ENCODE data around the gene ADPRH. TPM values are rescaled to one million over a fixed set of nuclear protein-coding genes. Genes with fewer than 3 reads are reported as not detected.
"Not testable (repeated sequence)": the region's sequence is repeated elsewhere in the genome, so short reads cannot be mapped to it uniquely, and the experiment has no call there.

The ADPRH gene
- 6.5 and 11.7 TPM in 2 replicates for total RNA-seq

GRCh38 chr3:119579366-119580066 lies at the start of gene ADPRH:
TSS of gene ADPRH (plus strand) at chr3:119579492. CDS start at chr3:119582170, 2,678 bp downstream.
- peak; percentile 73 to 80 for DNase-seq (ENCODE audit: low read depth in 2 of 2)

DNA sequence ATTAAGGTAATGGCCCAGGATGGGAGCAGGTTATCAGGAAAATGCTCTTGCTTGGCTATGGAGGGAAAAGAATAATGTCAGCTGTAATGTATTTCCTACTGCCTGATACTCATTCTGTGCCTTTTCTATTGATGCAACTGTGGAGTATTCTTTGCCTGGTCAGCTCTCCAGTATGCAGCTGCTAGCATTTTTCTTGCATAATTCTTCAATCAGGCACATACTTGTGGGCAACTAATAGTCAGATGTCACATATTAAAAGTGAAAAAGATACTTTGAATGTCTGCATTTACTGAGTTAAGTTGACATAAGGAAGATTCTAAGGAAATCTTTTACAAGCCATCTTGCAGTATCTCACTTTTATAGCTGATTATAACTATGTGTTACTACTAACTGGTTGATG lies 49.4 kb upstream of the ADPRH start:
- no peak for DNase-seq (ENCODE audit: low read depth in 2 of 2)

GRCh38 chr3:119530456-119530855 lies 48.8 kb upstream of the ADPRH start:
- DNase-seq (ENCODE audit: low read depth in 2 of 2) = no peak

DNA sequence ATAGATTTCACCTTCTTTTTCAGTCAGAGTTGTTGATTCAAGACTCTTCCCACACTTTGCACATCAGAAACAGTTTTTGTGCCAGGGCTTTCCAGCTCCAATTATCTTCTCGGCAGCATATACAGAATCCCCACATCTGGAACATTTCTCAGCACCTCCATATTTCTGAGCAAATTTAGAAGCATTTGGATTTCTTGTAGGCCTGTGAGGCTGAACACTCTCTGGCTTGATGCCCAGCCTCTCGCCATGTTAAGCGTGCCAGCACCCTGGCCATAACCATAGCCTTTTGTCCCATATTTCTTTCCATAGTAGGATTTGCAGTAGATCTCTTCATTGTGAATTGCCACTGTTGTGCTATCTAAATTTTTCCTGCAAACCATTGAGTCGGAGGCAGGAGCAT lies 48.1 kb upstream of the ADPRH start:
- no peak for DNase-seq (ENCODE audit: low read depth in 2 of 2)

GRCh38 chr3:119534296-119534695 lies 45.0 kb upstream of the ADPRH start:
- DNase-seq (ENCODE audit: low read depth in 2 of 2) = peak in 1 of 2 donors; percentile 18

GRCh38 chr3:119536757-119537156 lies 42.5 kb upstream of the ADPRH start:
- DNase-seq (ENCODE audit: low read depth in 2 of 2) = no peak

DNA sequence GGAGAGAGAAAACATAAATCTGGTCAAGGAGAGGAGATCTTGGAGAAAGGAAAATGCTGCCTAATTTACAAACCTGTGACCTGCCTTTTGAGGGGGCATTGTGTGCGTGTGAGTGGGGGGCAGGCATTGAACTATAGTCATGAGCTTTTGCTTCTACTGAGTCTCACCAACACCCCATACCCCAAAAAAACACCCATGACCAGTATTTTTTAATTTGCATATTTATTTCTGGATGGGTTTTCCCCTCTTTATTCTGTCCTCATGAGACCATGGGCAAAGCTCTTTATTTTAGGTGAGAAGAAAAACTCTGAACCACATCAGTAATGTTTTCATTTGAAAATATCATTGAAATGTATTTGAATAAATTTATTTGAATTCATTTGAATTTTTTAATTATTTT lies 40.5 kb upstream of the ADPRH start:
- DNase-seq (ENCODE audit: low read depth in 2 of 2) = no peak

GRCh38 chr3:119541547-119541946 lies 37.7 kb upstream of the ADPRH start:
- DNase-seq (ENCODE audit: low read depth in 2 of 2) = no peak

- no peak for DNase-seq (ENCODE audit: low read depth in 2 of 2)
Observed at GRCh38 chr3:119542168-119542767, 37.0 kb upstream of the ADPRH start.

DNA sequence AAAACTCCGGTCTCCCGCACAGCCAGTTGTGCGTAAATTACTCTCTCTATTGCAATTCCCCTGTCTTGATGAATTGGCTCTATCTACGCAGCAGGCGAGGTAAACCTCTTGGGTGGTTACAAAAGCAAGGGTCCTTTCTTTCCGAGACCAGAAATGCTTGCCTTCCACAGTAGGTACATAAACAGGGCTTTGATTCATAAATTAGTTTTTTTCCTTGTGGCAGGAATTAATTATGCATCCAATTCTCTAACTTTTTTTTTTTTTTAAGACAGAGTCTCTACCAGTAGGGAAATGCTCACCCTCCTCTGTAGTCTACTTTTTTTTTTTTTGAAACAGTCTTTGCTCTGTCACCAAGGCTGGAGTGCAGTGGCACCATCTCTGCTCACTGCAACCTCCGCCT lies 36.1 kb upstream of the ADPRH start:
- DNase-seq (ENCODE audit: low read depth in 2 of 2) = no peak

DNA sequence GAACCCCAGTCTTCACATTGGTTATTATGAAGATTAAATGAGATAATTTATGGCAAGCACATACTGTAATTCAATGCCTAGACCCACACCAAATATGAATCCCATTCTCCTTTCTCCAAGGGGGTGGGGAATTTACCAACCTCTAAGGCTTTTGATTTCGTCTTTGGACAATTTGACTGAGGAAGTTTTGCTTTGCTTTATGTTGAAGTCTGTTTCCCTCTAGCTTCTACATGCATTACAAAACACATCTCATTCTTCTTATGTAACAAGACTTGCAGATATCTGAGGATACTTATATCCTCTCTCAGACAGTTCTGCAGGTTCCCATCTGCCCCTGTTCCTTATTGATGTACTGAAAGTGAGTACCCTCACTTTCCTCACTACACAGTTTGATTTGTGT lies 32.1 kb upstream of the ADPRH start:
- no peak for DNase-seq (ENCODE audit: low read depth in 2 of 2)

- DNase-seq (ENCODE audit: low read depth in 2 of 2) = no peak
Observed at GRCh38 chr3:119548341-119548740, 31.0 kb upstream of the ADPRH start.

DNA sequence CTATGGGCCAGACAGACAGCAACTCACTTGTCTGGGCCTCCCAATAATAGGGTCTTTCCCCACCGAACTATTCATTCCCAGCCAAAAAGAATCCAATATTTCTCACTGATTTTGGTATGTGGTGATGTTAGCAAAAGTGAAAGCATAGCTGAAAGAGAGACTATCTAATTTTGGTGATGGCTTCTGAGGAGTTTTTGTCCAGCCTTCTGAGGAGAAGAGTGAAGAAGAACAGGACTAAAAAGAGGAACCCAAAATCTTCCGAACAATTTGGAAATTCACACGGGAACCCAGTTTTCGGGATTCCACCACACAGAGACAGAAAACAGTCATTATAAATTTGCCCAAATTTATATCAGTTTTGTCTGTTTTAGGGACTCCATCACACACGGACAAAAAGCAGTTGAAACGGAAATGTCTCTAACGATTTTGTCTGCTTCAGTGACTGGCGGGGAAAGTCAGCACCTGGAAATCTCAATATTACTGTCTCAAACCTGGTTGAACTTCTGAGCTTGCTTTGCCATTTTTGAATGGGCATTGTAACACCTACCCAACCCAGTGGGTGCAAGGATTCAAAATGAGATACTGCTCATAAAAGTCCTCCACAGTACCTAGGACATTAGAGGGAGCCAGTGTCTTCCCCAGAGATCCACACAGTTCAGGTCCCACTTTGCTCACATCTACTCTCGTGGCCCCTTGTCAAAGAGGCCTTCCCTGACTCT lies 28.9 kb upstream of the ADPRH start:
- no peak for DNase-seq (ENCODE audit: low read depth in 2 of 2)

DNA sequence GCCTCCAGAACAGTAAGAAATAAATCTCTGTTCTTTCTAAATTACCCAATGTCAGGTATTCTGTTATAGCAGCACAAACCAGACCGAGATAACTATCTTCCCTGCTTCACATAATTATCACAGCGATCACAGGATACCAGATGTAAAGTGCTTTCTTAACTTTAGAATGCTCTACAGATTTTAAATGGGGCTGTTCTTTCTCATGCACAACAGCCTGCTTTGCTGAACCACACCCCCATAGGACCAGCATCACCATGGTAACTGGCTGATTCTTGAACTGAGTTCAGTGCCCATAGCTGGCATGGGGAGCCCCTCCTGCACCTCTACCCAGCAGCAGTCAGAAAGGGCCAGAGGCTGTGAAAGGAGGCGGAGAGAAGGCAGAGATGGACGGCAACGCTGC lies 27.7 kb upstream of the ADPRH start:
- DNase-seq (ENCODE audit: low read depth in 2 of 2) = no peak

GRCh38 chr3:119552928-119553327 lies 26.4 kb upstream of the ADPRH start:
- not testable (repeated sequence) for DNase-seq (ENCODE audit: low read depth in 2 of 2)

- no peak for DNase-seq (ENCODE audit: low read depth in 2 of 2)
Observed at GRCh38 chr3:119553823-119554415, 25.4 kb upstream of the ADPRH start.

- DNase-seq (ENCODE audit: low read depth in 2 of 2) = peak in 1 of 2 donors; percentile 3
Observed at GRCh38 chr3:119555309-119555735, 24.0 kb upstream of the ADPRH start.

- no peak for DNase-seq (ENCODE audit: low read depth in 2 of 2)
Observed at GRCh38 chr3:119555929-119556328, 23.4 kb upstream of the ADPRH start.

DNA sequence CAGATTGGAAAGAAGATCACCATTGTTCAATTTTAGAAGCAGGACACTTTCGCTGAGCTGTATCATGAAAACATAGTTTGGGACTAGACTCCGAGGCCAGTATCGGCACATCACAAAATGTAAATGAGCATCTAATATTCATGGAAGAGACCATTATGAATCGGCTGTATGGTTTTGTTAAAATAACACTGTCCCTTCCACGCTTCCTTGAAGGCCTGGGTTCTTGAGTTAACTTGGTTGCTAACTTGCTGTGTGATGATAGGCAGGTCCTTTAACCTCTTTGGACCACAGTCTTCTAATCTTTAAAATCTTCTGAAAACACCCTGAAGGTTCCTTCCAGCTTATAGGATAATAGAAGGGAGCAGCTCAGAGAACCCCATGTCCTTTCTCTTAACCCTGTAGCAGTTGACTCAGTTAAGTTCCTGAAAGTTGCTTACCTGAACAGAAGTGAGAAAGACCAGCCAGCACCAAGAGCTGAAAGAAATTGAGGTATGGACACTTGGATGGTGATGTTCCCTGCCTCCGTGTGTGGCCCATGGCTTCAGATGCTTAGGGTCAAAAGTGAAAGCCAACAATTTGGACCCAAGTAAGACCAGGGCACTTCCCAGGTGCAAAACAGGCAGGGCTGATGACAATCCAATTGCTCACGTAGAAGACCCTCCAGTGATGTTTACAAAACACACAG lies 22.0 kb upstream of the ADPRH start:
- no peak for DNase-seq (ENCODE audit: low read depth in 2 of 2)

GRCh38 chr3:119557877-119558269 lies 21.4 kb upstream of the ADPRH start:
- no peak for DNase-seq (ENCODE audit: low read depth in 2 of 2)

GRCh38 chr3:119558626-119559317 lies 20.5 kb upstream of the ADPRH start:
- no peak for DNase-seq (ENCODE audit: low read depth in 2 of 2)
